Parathyroid adenoma (tissue), 2 donors: Measurements from ENCODE around the gene IGSF9.

Source experiments
- H2AFZ ChIP-seq: fragments of 300-600 bp; sonication (generic); one replicate; pipeline ENCODE4 v1.7.0; 2017; ENCODE audit warnings: antibody characterized with exemption, mild to moderate bottlenecking
- H3K27ac ChIP-seq: fragments of 300-600 bp; sonication (generic); one replicate; pipeline ENCODE4 v1.7.0; 2017
- H3K27me3 ChIP-seq: fragments of 300-600 bp; sonication (generic); one replicate; pipeline ENCODE4 v1.7.0; 2017; ENCODE audit warnings: low read length; ENCODE audit not compliant: control insufficient read depth, insufficient read depth
- H3K36me3 ChIP-seq: fragments of 300-600 bp; sonication (generic); one replicate; pipeline ENCODE4 v1.7.0; 2017; ENCODE audit warnings: low read length; ENCODE audit not compliant: control insufficient read depth, insufficient read depth
- H3K4me1 ChIP-seq: fragments of 300-600 bp; sonication (generic); one replicate; pipeline ENCODE4 v1.7.0; 2017; ENCODE audit warnings: control low read depth
- H3K4me2 ChIP-seq: fragments of 300-600 bp; sonication (generic); one replicate; pipeline ENCODE4 v1.7.0; 2017; ENCODE audit warnings: low read length
- H3K4me3 ChIP-seq: fragments of 300-600 bp; sonication (generic); one replicate; pipeline ENCODE4 v1.7.0; 2017; ENCODE audit warnings: low read depth, low read length
- H3K79me2 ChIP-seq: fragments of 300-600 bp; sonication (generic); one replicate; pipeline ENCODE4 v1.7.0; 2017; ENCODE audit warnings: control low read depth
- H3K9ac ChIP-seq: fragments of 300-600 bp; sonication (generic); one replicate; pipeline ENCODE4 v1.7.0; 2017; ENCODE audit warnings: mild to moderate bottlenecking
- H3K9me3 ChIP-seq: fragments of 300-600 bp; sonication (generic); one replicate; pipeline ENCODE4 v1.7.0; 2017; ENCODE audit warnings: low read length; ENCODE audit not compliant: control insufficient read depth
- TF ChIP-seq, protein P1 (sequence below): fragments of 300-600 bp; sonication (generic); IDR thresholded peaks from one replicate; pipeline ENCODE4 v1.7.0; 2017; ENCODE audit warnings: antibody characterized with exemption, mild to moderate bottlenecking
- donor health status: primary hyperparathyroidism.

Gene IGSF9

DNA sequence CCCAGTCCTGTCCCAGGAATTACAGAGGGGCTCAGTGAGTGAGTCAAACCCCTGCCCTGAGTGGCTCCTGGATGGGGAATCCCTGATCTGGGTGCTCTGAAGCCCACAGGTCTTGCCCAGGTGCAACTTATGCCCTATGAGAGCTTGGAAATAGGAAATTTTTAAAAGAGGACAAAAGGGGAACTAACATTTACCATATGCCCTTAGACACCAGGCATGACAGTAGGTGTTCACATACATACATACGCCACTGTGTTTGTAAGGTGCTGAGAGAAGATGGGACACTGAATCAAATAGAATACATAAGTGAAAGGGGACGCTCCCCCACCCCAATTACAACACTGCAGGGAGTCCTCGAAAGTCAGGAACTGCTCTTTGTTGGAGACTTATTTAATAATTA, 46.9 kb downstream of the IGSF9 start:
- TF ChIP-seq, protein P1, sequence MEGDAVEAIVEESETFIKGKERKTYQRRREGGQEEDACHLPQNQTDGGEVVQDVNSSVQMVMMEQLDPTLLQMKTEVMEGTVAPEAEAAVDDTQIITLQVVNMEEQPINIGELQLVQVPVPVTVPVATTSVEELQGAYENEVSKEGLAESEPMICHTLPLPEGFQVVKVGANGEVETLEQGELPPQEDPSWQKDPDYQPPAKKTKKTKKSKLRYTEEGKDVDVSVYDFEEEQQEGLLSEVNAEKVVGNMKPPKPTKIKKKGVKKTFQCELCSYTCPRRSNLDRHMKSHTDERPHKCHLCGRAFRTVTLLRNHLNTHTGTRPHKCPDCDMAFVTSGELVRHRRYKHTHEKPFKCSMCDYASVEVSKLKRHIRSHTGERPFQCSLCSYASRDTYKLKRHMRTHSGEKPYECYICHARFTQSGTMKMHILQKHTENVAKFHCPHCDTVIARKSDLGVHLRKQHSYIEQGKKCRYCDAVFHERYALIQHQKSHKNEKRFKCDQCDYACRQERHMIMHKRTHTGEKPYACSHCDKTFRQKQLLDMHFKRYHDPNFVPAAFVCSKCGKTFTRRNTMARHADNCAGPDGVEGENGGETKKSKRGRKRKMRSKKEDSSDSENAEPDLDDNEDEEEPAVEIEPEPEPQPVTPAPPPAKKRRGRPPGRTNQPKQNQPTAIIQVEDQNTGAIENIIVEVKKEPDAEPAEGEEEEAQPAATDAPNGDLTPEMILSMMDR = no peak
- Histone ChIP-seq H3K36me3 (no peaks in the 10 kb centered on the region), H3K79me2 (no peaks in the 10 kb centered on the region), H3K4me2 (no peak overlapping the region), H3K9ac (no peak overlapping the region), H3K27ac (no peak overlapping the region), H2AFZ (no peak overlapping the region), H3K4me3 (no peak overlapping the region), H3K9me3 (no peaks in the 10 kb centered on the region), H3K27me3 (no peaks in the 10 kb centered on the region), H3K4me1 (no peaks in the 10 kb centered on the region)

- Histone ChIP-seq H3K9me3 (no peaks in the 10 kb centered on the region), H3K4me3 (no peak overlapping the region), H3K4me2 (no peak overlapping the region), H2AFZ (no peak overlapping the region), H3K27ac (no peak overlapping the region), H3K9ac (no peak overlapping the region), H3K79me2 (no peaks in the 10 kb centered on the region), H3K36me3 (no peaks in the 10 kb centered on the region), H3K27me3 (no peaks in the 10 kb centered on the region), H3K4me1 (no peaks in the 10 kb centered on the region)
- TF ChIP-seq, protein P1 = no peak
Measured at GRCh38 chr1:159897962-159898361, 47.5 kb downstream of the IGSF9 start.

DNA sequence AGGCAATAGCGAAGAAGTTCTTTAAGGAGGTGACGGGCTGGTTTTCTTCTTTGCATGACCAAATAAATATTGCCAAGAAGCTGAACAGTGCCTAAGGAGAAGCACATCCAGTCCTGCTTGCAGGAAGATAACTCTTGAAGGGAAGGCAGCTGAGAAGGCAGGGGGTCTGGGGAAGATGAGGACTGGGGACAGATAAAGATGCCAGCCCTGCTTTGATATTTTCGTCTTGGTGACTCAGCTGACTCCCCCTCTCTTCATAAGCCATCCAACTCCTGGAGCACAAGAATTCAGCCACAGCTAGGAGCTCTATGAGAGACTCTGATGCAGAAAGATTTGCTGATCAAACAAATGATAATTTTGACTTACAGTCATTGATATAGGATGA, 48.9 kb downstream of the IGSF9 start:
- H3K27ac ChIP-seq = no peak overlapping the region
- H3K9ac ChIP-seq = no peak overlapping the region

DNA sequence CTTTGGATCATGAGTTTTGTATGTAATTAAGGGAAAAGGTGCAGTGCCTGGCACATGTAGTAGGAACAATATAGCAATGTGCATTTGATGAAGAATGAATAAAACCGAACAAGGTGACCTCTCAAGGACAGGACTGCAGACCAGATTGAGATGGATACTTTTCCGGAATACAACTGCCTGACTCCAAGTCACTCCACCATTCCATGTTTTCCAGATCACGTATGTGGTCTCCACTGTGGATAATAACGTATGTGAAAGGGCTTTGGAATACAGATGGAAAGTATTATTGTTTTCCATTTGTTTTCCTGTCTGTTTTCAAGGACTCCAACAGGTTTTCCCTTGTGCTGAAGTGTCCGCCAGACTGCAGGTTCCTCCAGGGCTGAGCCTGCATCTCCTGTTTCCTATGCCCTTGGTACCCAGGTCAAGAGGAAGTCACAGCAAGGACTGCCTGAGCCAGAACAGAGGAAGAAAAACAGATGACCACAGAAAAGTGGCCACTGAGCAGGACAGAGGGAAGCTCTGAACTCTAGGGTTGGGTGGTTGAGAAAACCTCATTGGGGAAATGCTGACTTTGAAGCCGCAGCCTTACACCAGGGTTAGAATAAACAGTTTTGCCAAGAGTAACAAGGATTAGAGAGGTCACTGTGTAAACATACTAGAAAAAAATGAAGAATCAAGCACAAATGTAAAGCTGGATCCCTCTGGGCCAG, 49.4 kb downstream of the IGSF9 start:
- no peak overlapping the region for H3K9ac ChIP-seq
- no peaks in the 10 kb centered on the region for H3K4me1 ChIP-seq
- no peaks in the 10 kb centered on the region for H3K36me3 ChIP-seq
- H3K79me2 ChIP-seq = no peaks in the 10 kb centered on the region
- TF ChIP-seq, protein P1 = no peak
- no peak overlapping the region for H3K27ac ChIP-seq
- no peak overlapping the region for H3K4me2 ChIP-seq
- no peak overlapping the region for H3K4me3 ChIP-seq
- H3K27me3 ChIP-seq = no peaks in the 10 kb centered on the region
- H2AFZ ChIP-seq = no peak overlapping the region
- no peaks in the 10 kb centered on the region for H3K9me3 ChIP-seq

More for the DNA sequence above, 48.9 kb downstream of the IGSF9 start:
- Histone ChIP-seq H3K36me3 (no peaks in the 10 kb centered on the region), H3K27me3 (no peaks in the 10 kb centered on the region), H3K4me3 (no peak overlapping the region), H3K4me1 (no peaks in the 10 kb centered on the region), H2AFZ (no peak overlapping the region), H3K79me2 (no peaks in the 10 kb centered on the region), H3K4me2 (no peak overlapping the region), H3K9me3 (no peaks in the 10 kb centered on the region)
- TF ChIP-seq, protein P1 = no peak

GRCh38 chr1:159895286-159895685, 50.1 kb downstream of the IGSF9 start:
- H3K4me2 ChIP-seq = no peak overlapping the region
- H3K79me2 ChIP-seq = no peaks in the 10 kb centered on the region
- H3K27ac ChIP-seq = no peak overlapping the region
- H3K27me3 ChIP-seq = no peaks in the 10 kb centered on the region
- no peak overlapping the region for H3K9ac ChIP-seq
- H2AFZ ChIP-seq = no peak overlapping the region
- no peaks in the 10 kb centered on the region for H3K4me1 ChIP-seq
- H3K36me3 ChIP-seq = no peaks in the 10 kb centered on the region
- H3K4me3 ChIP-seq = no peak overlapping the region
- TF ChIP-seq, protein P1 = no peak
- H3K9me3 ChIP-seq = no peaks in the 10 kb centered on the region
